Cardiac muscle cell (in vitro differentiated cells and primary cell): Measurements from ENCODE around the gene RAI1. TPM values are rescaled to one million over a fixed set of nuclear protein-coding genes. Genes with fewer than 3 reads are reported as not detected.

Experiments
- DNase-seq, 2 donors: peaks; one replicate each; pipeline versions ENCODE4 v3.0.0 to v3.0.0-alpha.2; 2010 to 2017; ENCODE audit warnings: low read depth in 1 of 2, low spot score in 1 of 2
- H3K27ac ChIP-seq: fragments of 200-600 bp; sonication (generic); 2 replicates; pipeline ENCODE4 v1.5.1; 2016
- H3K27me3 ChIP-seq: fragments of 200-600 bp; sonication (generic); 2 replicates; pipeline ENCODE4 v1.6.0; 2016; ENCODE audit warnings: control low read depth
- H3K36me3 ChIP-seq: fragments of 200-600 bp; sonication (generic); 2 replicates; pipeline ENCODE4 v1.5.1; 2016; ENCODE audit warnings: control low read depth
- H3K4me1 ChIP-seq: fragments of 200-600 bp; sonication (generic); 2 replicates; pipeline ENCODE4 v1.8.1; 2017; ENCODE audit warnings: low read depth, mild to moderate bottlenecking, mixed run types
- H3K4me3 ChIP-seq: fragments of 200-600 bp; sonication (generic); 2 replicates; pipeline ENCODE4 v1.5.1; 2016; ENCODE audit warnings: mild to moderate bottlenecking
- H3K9me3 ChIP-seq: fragments of 200-600 bp; sonication (generic); 2 replicates; pipeline ENCODE4 v1.5.1; 2017; ENCODE audit warnings: low read depth, mild to moderate bottlenecking, control low read depth
- polyA plus RNA-seq: library from polyadenylated mRNA; unstranded; fragments of >200 nt; fragmentation: Nextera tagmentation; extraction: Ambion mirVana; gene quantifications from 2 replicates; pipeline ENCODE4 v1.2.1, GENCODE V29; 2016
- total RNA-seq: library from RNA; depleted of rRNA; stranded (reverse); fragments of >200 nt; gene quantifications from 2 replicates; pipeline ENCODE4 v1.2.3, GENCODE V29; 2016
- TF ChIP-seq, protein P1 (sequence below): IDR thresholded peaks from 2 replicates; pipeline ENCODE4 v1.5.1; 2012; ENCODE audit warnings: low read depth, mild to moderate bottlenecking, low read length

RAI1 gene
- total and polyA plus RNA-seq, 2 experiments from 2014 or later: 20.2 to 46.2 TPM

DNA sequence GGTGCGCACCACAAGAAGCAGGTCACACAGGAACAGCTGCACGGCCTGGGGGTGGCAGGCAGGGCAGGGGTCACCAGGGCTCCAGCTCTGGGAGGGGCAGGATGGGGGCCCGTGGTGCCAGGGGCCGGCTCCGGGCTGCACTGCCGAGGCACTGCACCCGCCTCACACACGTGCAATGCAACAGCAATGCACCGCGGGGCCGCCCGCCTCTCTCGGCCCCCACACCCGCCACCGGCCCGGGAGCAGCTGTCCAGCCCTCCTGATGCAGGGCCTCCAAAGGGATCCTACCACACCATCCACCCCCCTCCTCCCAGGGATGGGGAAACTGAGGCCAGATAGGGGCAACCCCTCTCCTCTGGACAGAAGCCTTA lies 132.5 kb downstream of the RAI1 start:
- Histone ChIP-seq H3K9me3 (no peaks in the 10 kb centered on the region), H3K4me3 (no peak overlapping the region), H3K27me3 (no peaks in the 10 kb centered on the region), H3K4me1 (peaks cover 38% of the 10 kb centered on the region), H3K27ac (no peak overlapping the region), H3K36me3 (no peaks in the 10 kb centered on the region)
- DNase-seq: no peak
- TF ChIP-seq, protein P1, sequence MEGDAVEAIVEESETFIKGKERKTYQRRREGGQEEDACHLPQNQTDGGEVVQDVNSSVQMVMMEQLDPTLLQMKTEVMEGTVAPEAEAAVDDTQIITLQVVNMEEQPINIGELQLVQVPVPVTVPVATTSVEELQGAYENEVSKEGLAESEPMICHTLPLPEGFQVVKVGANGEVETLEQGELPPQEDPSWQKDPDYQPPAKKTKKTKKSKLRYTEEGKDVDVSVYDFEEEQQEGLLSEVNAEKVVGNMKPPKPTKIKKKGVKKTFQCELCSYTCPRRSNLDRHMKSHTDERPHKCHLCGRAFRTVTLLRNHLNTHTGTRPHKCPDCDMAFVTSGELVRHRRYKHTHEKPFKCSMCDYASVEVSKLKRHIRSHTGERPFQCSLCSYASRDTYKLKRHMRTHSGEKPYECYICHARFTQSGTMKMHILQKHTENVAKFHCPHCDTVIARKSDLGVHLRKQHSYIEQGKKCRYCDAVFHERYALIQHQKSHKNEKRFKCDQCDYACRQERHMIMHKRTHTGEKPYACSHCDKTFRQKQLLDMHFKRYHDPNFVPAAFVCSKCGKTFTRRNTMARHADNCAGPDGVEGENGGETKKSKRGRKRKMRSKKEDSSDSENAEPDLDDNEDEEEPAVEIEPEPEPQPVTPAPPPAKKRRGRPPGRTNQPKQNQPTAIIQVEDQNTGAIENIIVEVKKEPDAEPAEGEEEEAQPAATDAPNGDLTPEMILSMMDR: no peak

DNA sequence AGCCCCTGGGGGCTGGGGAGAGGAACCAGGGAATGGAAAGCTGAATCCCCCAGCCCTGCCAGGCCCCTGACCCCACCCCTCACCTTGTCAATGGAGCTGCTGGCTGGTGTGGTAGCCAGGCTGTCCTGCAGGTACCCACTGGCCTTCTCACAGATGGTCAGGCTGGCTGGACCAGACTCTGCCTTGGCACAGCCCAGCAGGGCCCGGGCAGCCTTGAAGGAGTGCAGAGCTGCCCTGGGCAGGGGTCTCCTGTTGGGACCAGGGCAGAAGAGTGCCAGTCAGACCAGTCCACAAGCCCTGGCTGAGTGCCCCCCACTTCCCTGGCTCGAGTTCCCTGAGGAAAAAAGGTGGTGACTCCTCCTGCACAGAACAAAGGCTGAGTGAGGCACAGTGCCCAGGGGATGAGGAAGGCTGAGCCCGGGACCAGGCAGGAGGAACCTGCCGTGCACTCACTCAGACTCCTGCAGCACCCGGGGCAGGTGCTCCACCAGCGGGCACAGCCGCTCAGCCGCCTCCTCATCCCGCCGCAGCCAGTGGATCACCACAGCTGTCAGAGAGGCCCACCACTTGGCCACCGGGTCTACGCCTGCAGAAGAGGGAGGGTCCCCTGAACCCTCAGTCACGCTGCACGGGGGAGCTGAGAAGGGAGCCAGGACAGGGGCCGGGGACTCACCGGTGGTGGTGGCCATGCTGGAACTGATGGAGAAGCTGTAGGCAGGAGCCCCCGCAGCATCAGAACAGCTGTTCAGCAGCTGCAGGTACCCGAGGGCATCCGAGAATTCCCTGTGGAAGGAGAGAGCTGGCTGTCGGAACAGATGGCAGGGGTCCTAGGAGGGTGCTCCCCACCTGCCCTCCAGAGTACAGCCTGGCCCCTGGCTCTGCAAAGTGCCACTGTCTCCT lies 133.2 kb downstream of the RAI1 start:
- H3K4me1 ChIP-seq: peaks cover 38% of the 10 kb centered on the region

DNA sequence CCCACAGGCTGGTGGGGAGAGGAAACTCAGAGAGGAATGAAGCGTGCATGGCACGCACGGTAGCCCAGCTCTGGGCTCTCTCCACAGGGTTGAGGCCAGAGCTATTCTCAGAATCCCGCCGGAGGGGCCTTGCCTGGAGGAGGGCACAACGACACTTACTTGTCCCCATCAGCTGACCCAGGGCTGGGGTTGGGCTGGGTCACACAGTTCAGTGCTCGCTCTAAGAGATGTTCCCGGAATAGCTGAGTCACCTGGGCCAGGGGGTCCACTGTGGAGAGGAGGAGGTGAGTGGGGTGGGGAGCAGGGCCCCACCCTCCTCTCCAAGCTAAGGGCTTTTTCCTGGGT lies 133.8 kb downstream of the RAI1 start:
- no peaks in the 10 kb centered on the region for H3K9me3 ChIP-seq
- no peaks in the 10 kb centered on the region for H3K27me3 ChIP-seq
- TF ChIP-seq, protein P1: no peak
- peak in 1 of 2 donors; percentile 65 for DNase-seq
- H3K4me3 ChIP-seq: no peak overlapping the region
- no peaks in the 10 kb centered on the region for H3K36me3 ChIP-seq
- peaks cover 35% of the 10 kb centered on the region for H3K4me1 ChIP-seq
- no peak overlapping the region for H3K27ac ChIP-seq

More for the DNA sequence above, 133.2 kb downstream of the RAI1 start:
- H3K36me3 ChIP-seq: no peaks in the 10 kb centered on the region
- TF ChIP-seq, protein P1: no peak
- no peak overlapping the region for H3K4me3 ChIP-seq
- H3K27ac ChIP-seq: no peak overlapping the region
- no peaks in the 10 kb centered on the region for H3K27me3 ChIP-seq
- no peak for DNase-seq
- H3K9me3 ChIP-seq: no peaks in the 10 kb centered on the region

DNA sequence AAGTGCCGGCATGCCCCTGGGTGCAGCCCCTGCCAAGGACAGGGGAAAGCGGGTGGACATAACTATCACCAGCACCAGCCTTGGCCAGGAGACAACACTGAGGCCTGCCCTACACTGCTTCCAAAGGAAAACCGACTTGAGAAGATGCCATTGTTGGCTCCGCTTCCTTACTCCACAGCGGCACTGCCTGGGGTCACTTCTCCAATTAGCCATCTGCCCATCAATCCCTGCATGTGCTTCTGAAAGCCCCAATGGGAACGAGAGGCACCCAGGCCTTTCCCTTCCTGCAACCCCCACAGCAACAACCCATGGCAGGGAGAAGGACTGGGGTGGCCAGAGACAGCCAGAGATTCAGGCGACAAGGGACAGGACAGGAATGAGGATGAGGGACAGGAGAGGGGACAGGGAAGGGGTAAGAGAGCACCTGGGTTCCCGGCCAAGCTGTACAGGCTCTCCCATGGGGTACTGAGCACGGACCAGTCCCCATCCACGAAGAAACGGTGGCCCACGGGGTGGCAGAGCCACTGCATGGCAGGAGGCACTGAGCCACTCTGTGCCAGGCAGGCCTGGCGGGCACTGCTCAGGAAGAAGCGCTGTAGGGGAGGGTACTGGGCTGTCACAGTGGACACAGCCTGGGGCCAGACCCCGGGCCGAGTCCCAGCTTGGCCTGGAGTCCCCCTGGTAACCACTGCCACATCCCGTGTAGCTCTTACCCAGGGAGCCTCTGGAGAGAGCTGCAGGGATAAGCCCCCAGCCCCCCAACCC lies 134.4 kb downstream of the RAI1 start:
- Histone ChIP-seq H3K4me3 (no peak overlapping the region), H3K9me3 (no peaks in the 10 kb centered on the region), H3K27ac (no peak overlapping the region), H3K36me3 (no peaks in the 10 kb centered on the region), H3K27me3 (no peaks in the 10 kb centered on the region), H3K4me1 (peaks cover 30% of the 10 kb centered on the region)
- TF ChIP-seq, protein P1: no peak
- DNase-seq: no peak

DNA sequence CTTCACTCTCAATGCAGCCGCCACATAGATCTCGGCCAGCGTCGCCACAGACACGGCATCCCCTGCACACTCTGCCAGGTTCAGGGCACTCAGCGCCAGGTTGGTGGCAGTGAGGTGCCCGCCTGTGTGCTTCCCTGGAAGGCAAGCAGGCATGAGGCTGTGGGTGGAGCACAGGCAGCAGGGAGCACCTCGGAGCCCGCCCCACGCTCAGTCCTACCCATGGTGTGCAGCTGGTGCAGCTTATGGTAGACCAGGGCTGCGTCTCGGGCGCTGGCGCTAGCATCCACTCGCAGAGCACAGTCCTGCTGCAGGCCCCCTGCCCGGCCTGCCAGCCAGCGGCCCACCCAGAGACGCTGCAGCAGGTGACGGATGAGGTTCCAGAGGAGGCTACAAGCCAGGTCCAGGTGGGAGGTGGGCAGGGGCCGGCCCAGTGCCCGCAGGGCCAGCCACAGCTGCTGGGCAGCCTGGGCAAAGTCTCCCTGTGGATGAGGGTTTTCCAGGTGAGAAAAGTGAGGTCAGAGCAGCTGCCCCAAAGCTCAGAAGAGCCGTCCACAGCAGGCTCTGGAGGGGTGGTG lies 135.1 kb downstream of the RAI1 start:
- TF ChIP-seq, protein P1: no peak
- H3K27ac ChIP-seq: no peak overlapping the region
- no peak for DNase-seq
- no peaks in the 10 kb centered on the region for H3K36me3 ChIP-seq
- H3K4me1 ChIP-seq: peaks cover 23% of the 10 kb centered on the region
- no peaks in the 10 kb centered on the region for H3K27me3 ChIP-seq
- H3K4me3 ChIP-seq: no peak overlapping the region
- no peaks in the 10 kb centered on the region for H3K9me3 ChIP-seq
